Fibroblast of lung (primary cell): ENCODE results near the gene PPP1R2.

Experiments
- CTCF ChIP-seq, 2 donors: IDR thresholded peaks in 1 of 2; conservative IDR thresholded peaks in 1 of 2; 1 replicate in 1 of 2; 2 replicates in 1 of 2; pipeline ENCODE4 v1.5.1; 2011 to 2012; ENCODE audit warnings: low read length in 2 of 2, control low read depth in 1 of 2, inconsistent platforms in 1 of 2, low read depth in 1 of 2, mild to moderate bottlenecking in 1 of 2
- EZH2 ChIP-seq: IDR thresholded peaks from 2 replicates; pipeline ENCODE4 v1.5.1; 2012; ENCODE audit warnings: low read length, control low read depth, mild to moderate bottlenecking; ENCODE audit errors: missing control alignments

DNA sequence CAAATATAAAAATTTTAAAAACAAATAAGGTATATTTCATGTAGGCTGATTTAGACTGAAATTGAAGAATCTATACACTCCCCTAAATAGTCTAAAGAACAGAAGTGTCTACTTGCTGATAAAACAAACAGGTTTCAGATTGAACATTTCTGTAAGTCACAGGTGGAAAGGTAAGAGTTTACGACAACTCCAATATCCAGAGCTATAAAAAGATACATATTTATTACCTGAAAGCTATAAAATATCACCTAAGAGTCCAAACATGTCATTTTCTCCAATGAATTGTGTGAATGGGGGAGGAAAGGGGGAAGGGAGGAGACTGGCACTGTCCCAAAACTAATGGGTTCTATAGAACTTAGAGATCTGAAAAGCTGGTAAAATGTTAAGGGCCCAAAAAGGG lies 26.1 kb downstream of the PPP1R2 start:
- TF ChIP-seq CTCF (conservative IDR thresholded peaks at IDR 0.05 in 1 of 2, IDR thresholded peaks at IDR 0.05 in 1 of 2; ENCODE audit: low read depth in 1 of 2, low read length in 2 of 2) (no peak), EZH2 (no peak)
